Neuronal stem cell (in vitro differentiated cells): Measurements from ENCODE around the gene ISG20.

Experiments used
- DNase-seq: peaks from one replicate; pipeline ENCODE4 v3.0.0-alpha.2; 2013; ENCODE audit warnings: low spot score
- H2AFZ ChIP-seq: one replicate; pipeline ENCODE4 v1.6.1; 2013; ENCODE audit warnings: mild to moderate bottlenecking, low read length, inconsistent platforms
- H2AK5ac ChIP-seq: 2 replicates; pipeline ENCODE4 v1.6.1; 2013; ENCODE audit warnings: low read depth, mild to moderate bottlenecking, inconsistent platforms, low read length, moderate library complexity, mixed read lengths
- H2BK120ac ChIP-seq: 2 replicates; pipeline ENCODE4 v1.6.1; 2013; ENCODE audit warnings: low read depth, mild to moderate bottlenecking, inconsistent platforms, low read length, moderate library complexity, mixed read lengths
- H2BK12ac ChIP-seq: one replicate; pipeline ENCODE4 v1.6.1; 2013; ENCODE audit warnings: low read length, inconsistent platforms
- H2BK15ac ChIP-seq: 2 replicates; pipeline ENCODE4 v1.6.1; 2013; ENCODE audit warnings: mild to moderate bottlenecking, low read length, inconsistent platforms, mixed read lengths
- H2BK5ac ChIP-seq: one replicate; pipeline ENCODE4 v1.6.1; 2013; ENCODE audit warnings: inconsistent platforms, mild to moderate bottlenecking, low read length, moderate library complexity
- H3K14ac ChIP-seq: one replicate; pipeline ENCODE4 v1.6.1; 2013; ENCODE audit warnings: low read length, inconsistent platforms
- H3K18ac ChIP-seq: 2 replicates; pipeline ENCODE4 v1.6.1; 2013; ENCODE audit warnings: low read length, inconsistent platforms
- H3K23ac ChIP-seq: 2 replicates; pipeline ENCODE4 v1.6.1; 2013; ENCODE audit warnings: low read depth, mild to moderate bottlenecking, mixed read lengths, low read length, inconsistent platforms; ENCODE audit not compliant: poor library complexity
- H3K27ac ChIP-seq: replicated peaks from 3 replicates; pipeline ENCODE4 v1.5.1; 2013; ENCODE audit warnings: low read length, inconsistent platforms
- H3K27me3 ChIP-seq, 3 experiments: 2 replicates each; pipeline ENCODE4 v1.6.1; 2013; ENCODE audit warnings: low read length in 3 of 3, mild to moderate bottlenecking in 2 of 3, inconsistent platforms in 1 of 3, low read depth in 1 of 3, mixed read lengths in 1 of 3, moderate library complexity in 1 of 3; ENCODE audit not compliant: control insufficient read depth in 3 of 3, insufficient read depth in 3 of 3
- H3K36me3 ChIP-seq, 2 donors: replicated peaks in 1 of 2; 2 replicates each; pipeline ENCODE4 v1.6.1; 2013; ENCODE audit warnings: low read length in 2 of 2; ENCODE audit not compliant: control insufficient read depth in 2 of 2, insufficient read depth in 2 of 2
- H3K4ac ChIP-seq: 2 replicates; pipeline ENCODE4 v1.6.1; 2013; ENCODE audit warnings: inconsistent platforms, mild to moderate bottlenecking, low read length, moderate library complexity
- H3K4me1 ChIP-seq, 2 donors: 1 replicate in 1 of 2; 2 replicates in 1 of 2; pipeline ENCODE4 v1.6.1; 2013; ENCODE audit warnings: low read length in 2 of 2, low read depth in 1 of 2; ENCODE audit not compliant: control insufficient read depth in 2 of 2, insufficient read depth in 1 of 2
- H3K4me2 ChIP-seq: one replicate; pipeline ENCODE4 v1.6.1; 2013; ENCODE audit warnings: mild to moderate bottlenecking, low read length, inconsistent platforms; ENCODE audit not compliant: insufficient read depth, poor library complexity, severe bottlenecking
- H3K4me3 ChIP-seq, 2 donors: 2 replicates each; pipeline ENCODE4 v1.5.1; 2013; ENCODE audit warnings: low read length in 2 of 2, mild to moderate bottlenecking in 2 of 2, inconsistent platforms in 1 of 2, moderate library complexity in 1 of 2
- H3K79me1 ChIP-seq: one replicate; pipeline ENCODE4 v1.6.1; 2013; ENCODE audit warnings: low read depth, mild to moderate bottlenecking, inconsistent platforms, low read length, moderate library complexity
- H3K9ac ChIP-seq: one replicate; pipeline ENCODE4 v1.6.1; 2013; ENCODE audit warnings: mild to moderate bottlenecking, low read depth, low read length, inconsistent platforms; ENCODE audit not compliant: poor library complexity
- H3K9me3 ChIP-seq, 2 donors: replicated peaks in 1 of 2; 2 replicates each; pipeline versions ENCODE3 to v1.6.1; 2013; ENCODE audit warnings: low read length in 2 of 2, mild to moderate bottlenecking in 2 of 2, inconsistent platforms in 1 of 2, low read depth in 1 of 2, mixed read lengths in 1 of 2, moderate library complexity in 1 of 2; ENCODE audit not compliant: control insufficient read depth in 2 of 2, insufficient read depth in 1 of 2
- H4K8ac ChIP-seq: one replicate; pipeline ENCODE4 v1.6.1; 2013; ENCODE audit warnings: low read depth, mild to moderate bottlenecking, inconsistent platforms, low read length, moderate library complexity
- H4K91ac ChIP-seq: one replicate; pipeline ENCODE4 v1.6.1; 2013; ENCODE audit warnings: low read length, low read depth, mild to moderate bottlenecking, inconsistent platforms; ENCODE audit not compliant: poor library complexity
- WGBS, 2 donors: extraction: QIAGEN DNeasy Blood & Tissue Kit; methylation state at CpG; one replicate each; pipeline ENCODE4 v1.1.7; 2013; ENCODE audit warnings: missing lambda C conversion rate in 2 of 2, mixed read lengths in 1 of 2; ENCODE audit not compliant: insufficient read length in 2 of 2, insufficient replicate concordance in 1 of 2; ENCODE audit errors: extremely low coverage in 2 of 2; 5-methylcytosine and 5-hydroxymethylcytosine counted together

ISG20 gene

DNA sequence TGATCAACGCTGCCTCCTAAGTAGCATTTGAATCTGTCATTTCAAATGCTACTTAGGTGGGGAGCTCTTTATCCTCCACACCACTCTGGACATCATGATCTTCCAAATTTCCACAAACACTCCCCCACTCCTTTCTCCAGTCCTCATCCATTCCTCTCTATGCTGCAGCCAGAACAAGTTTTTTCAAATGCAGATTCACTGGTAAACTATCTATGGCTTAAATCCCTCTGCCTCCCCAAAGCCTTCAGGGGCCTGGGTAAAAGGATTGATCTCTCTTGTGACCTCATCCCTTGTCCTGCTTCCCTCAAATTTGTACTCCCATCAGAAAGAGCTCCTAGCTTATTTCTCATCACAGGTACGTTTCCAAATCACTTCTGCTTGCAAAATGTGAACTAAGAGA, 19.0 kb upstream of the ISG20 start:
- Histone ChIP-seq H3K4me3 (no peak overlapping the region), H3K27ac (no peak overlapping the region), H2AK5ac (no peak overlapping the region), H2BK15ac (no peak overlapping the region), H3K36me3 (peaks cover under 1 to 24% of the 10 kb centered on the region in 2 donors), H3K4me2 (no peak overlapping the region), H3K9me3 (no peaks in the 10 kb centered on the region), H3K18ac (no peak overlapping the region), H2BK5ac (no peak overlapping the region), H3K4me1 (peaks cover 16 to 22% of the 10 kb centered on the region in 2 donors), H3K79me1 (peaks cover 1% of the 10 kb centered on the region), H2BK120ac (no peak overlapping the region), H4K91ac (no peak overlapping the region), H2AFZ (no peak overlapping the region), H2BK12ac (no peak overlapping the region), H3K27me3 (no peaks in the 10 kb centered on the region), H3K9ac (no peak overlapping the region), H4K8ac (no peak overlapping the region), H3K14ac (no peak overlapping the region), H3K23ac (no peak overlapping the region), H3K4ac (no peak overlapping the region)
- WGBS, 2 donors = no CpG with 5 or more reads among the region's 2 CpGs
- no peak for DNase-seq

- H3K79me1 ChIP-seq = peaks cover 3% of the 10 kb centered on the region
- peak within 1 kb of the TSS; percentile 90 for H3K23ac ChIP-seq
- peak within 1 kb of the TSS; percentile 79 for H2AFZ ChIP-seq
- peak within 1 kb of the TSS; percentile 81 for H3K4me2 ChIP-seq
- H3K9me3 ChIP-seq = no peaks in the 10 kb centered on the region
- peak within 1 kb of the TSS; percentile 95 for H3K18ac ChIP-seq
- no peak within 1 kb of the TSS for H2BK120ac ChIP-seq
- no peak within 1 kb of the TSS for H4K8ac ChIP-seq
- peak; percentile 90 for DNase-seq
- WGBS, 2 donors = no CpG with 5 or more reads among the region's 71 CpGs
- H2BK12ac ChIP-seq = no peak within 1 kb of the TSS
- H3K9ac ChIP-seq = peak within 1 kb of the TSS; percentile 89
- peaks cover 3 to 37% of the 10 kb centered on the region in 2 donors for H3K36me3 ChIP-seq
- peak within 1 kb of the TSS; percentile 34 for H2AK5ac ChIP-seq
- H3K27ac ChIP-seq = peak within 1 kb of the TSS; percentile 15
- H3K4ac ChIP-seq = peak within 1 kb of the TSS; percentile 14
- H3K4me1 ChIP-seq = peaks cover 16 to 17% of the 10 kb centered on the region in 2 donors
- H2BK5ac ChIP-seq = peak within 1 kb of the TSS; percentile 95
- H3K27me3 ChIP-seq = no peaks in the 10 kb centered on the region
- H4K91ac ChIP-seq = peak within 1 kb of the TSS; percentile 24
- H3K4me3 ChIP-seq = peak within 1 kb of the TSS; percentile 93 to 94
- H2BK15ac ChIP-seq = no peak within 1 kb of the TSS
- no peak within 1 kb of the TSS for H3K14ac ChIP-seq
These were observed 17.6 kb upstream of the ISG20 start, which contains the start of gene AEN for GRCh38 chr15:88620995-88621772. TSS of gene AEN (plus strand) at chr15:88621340. CDS start at chr15:88626210, 4,870 bp downstream.

- peak overlapping the region; percentile 79 for H2AFZ ChIP-seq
- no peak for DNase-seq
- H3K9ac ChIP-seq = peak overlapping the region; percentile 89
- H3K79me1 ChIP-seq = peaks cover 7% of the 10 kb centered on the region
- no peak overlapping the region for H4K8ac ChIP-seq
- peaks cover 10 to 46% of the 10 kb centered on the region in 2 donors for H3K36me3 ChIP-seq
- H3K4ac ChIP-seq = no peak overlapping the region
- H2BK15ac ChIP-seq = no peak overlapping the region
- no peak overlapping the region for H3K23ac ChIP-seq
- peak overlapping the region; percentile 81 for H3K4me2 ChIP-seq
- H3K14ac ChIP-seq = no peak overlapping the region
- H4K91ac ChIP-seq = no peak overlapping the region
- no peak overlapping the region for H2BK12ac ChIP-seq
- peak overlapping the region; percentile 95 for H3K18ac ChIP-seq
- no peak overlapping the region for H2BK120ac ChIP-seq
- H2BK5ac ChIP-seq = peak overlapping the region; percentile 95
- WGBS, 2 donors = no CpG with 5 or more reads among the region's 17 CpGs
- peak overlapping the region; percentile 34 for H2AK5ac ChIP-seq
- H3K4me1 ChIP-seq = peaks cover 16 to 17% of the 10 kb centered on the region in 2 donors
- H3K4me3 ChIP-seq = peak overlapping the region; percentile 93 to 94
- H3K27ac ChIP-seq = peak overlapping the region; percentile 15
- H3K9me3 ChIP-seq = no peaks in the 10 kb centered on the region
- no peaks in the 10 kb centered on the region for H3K27me3 ChIP-seq
These were observed 16.8 kb upstream of the ISG20 start for GRCh38 chr15:88621789-88622604.

DNA sequence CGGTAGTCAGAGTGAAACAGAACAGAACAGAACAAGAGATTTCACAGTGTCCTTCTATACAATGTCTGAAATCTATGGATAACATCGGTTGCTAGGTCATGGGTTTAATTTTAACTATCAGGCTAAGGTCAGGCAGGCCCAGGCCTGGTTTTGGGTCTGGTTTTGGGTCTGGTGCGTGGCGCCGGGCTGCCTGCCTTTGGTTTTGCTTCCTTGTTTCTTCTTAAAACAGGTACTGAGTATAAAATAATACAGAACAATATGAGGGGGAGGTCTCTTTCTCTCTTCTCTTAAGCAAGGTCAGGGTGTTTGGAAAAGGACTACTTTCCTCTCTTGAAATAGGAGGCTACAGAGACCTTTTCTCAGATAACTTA, 16.2 kb upstream of the ISG20 start:
- no CpG with 5 or more reads among the region's 5 CpGs for WGBS, 2 donors
- Histone ChIP-seq H3K23ac (no peak overlapping the region), H2BK5ac (no peak overlapping the region), H2BK12ac (no peak overlapping the region), H4K91ac (no peak overlapping the region), H3K36me3 (peaks cover 14 to 52% of the 10 kb centered on the region in 2 donors), H3K4me3 (peak overlapping the region; percentile 93 to 94), H3K9ac (peak overlapping the region; percentile 39), H3K4ac (no peak overlapping the region), H3K9me3 (no peaks in the 10 kb centered on the region), H2BK15ac (no peak overlapping the region), H3K4me2 (peak overlapping the region; percentile 81), H3K27me3 (no peaks in the 10 kb centered on the region), H2AK5ac (no peak overlapping the region), H2BK120ac (no peak overlapping the region), H4K8ac (no peak overlapping the region), H3K4me1 (peaks cover 16 to 17% of the 10 kb centered on the region in 2 donors), H3K27ac (no peak overlapping the region), H2AFZ (no peak overlapping the region), H3K18ac (no peak overlapping the region), H3K14ac (no peak overlapping the region), H3K79me1 (peaks cover 7% of the 10 kb centered on the region)
- DNase-seq = no peak
